Panc1 (cell line): ENCODE results near the gene EHMT2. TPM values are rescaled to one million over a fixed set of nuclear protein-coding genes. Genes with fewer than 3 reads are reported as not detected.
A peak's percentile ranks its signal among the peaks of the same experiment; 100 is the strongest.

Experiments
- ATAC-seq: fragments of 200-7000 bp; cut with Tn5 transposase; 2 replicates; pipeline ENCODE4 v1.9.1; 2020; ENCODE audit warnings: mild to moderate bottlenecking, moderate library complexity
- BruUV-seq: library from RNA; stranded (reverse); fragments of 400-500 nt; replicated peaks from 2 replicates; lab custom pipeline; 2021; lab: Mats Ljungman, UMichigan
- CTCF ChIA-PET: fragments of 300-600 bp; sonication (Branson Sonifier 250); formaldehyde crosslinking; loops from one replicate; lab custom pipeline; 2022; ENCODE audit warnings: antibody characterized with exemption; lab: Charles Lee
- POLR2A ChIA-PET: fragments of 300-600 bp; sonication (Branson Sonifier 250); formaldehyde crosslinking; loops from one replicate; lab custom pipeline; 2022; ENCODE audit warnings: antibody characterized with exemption; lab: Charles Lee
- DNase-seq: peaks from one replicate; pipeline ENCODE4 v3.0.0-alpha.2; 2010; ENCODE audit warnings: low read depth, low spot score
- H3K27ac ChIP-seq: 2 replicates; pipeline ENCODE4 v1.5.1; 2011; ENCODE audit warnings: mild to moderate bottlenecking, low read length, inconsistent platforms
- H3K27me3 ChIP-seq: fragments of 200-500 bp; sonication (Bioruptor generic); 2 replicates; pipeline ENCODE4 v1.6.0; 2014; ENCODE audit warnings: low read length, inconsistent platforms; ENCODE audit not compliant: control insufficient read depth, insufficient read depth
- H3K36me3 ChIP-seq: fragments of 200-500 bp; sonication (Bioruptor generic); 2 replicates; pipeline ENCODE4 v1.5.1; 2014; ENCODE audit warnings: inconsistent platforms, mild to moderate bottlenecking, low read length, moderate library complexity; ENCODE audit not compliant: control insufficient read depth, insufficient read depth
- H3K4me1 ChIP-seq: 2 replicates; pipeline ENCODE4 v1.5.1; 2011; ENCODE audit warnings: inconsistent platforms, mild to moderate bottlenecking, low read length, moderate library complexity; ENCODE audit not compliant: control insufficient read depth, insufficient read depth
- H3K4me3 ChIP-seq, 2 experiments: 2 replicates each; pipeline ENCODE4 v1.5.1; 2011 to 2012; ENCODE audit warnings: low read depth in 2 of 2, low read length in 2 of 2, mild to moderate bottlenecking in 2 of 2, inconsistent platforms in 1 of 2, moderate library complexity in 1 of 2
- H3K9me3 ChIP-seq: fragments of 200-500 bp; sonication (Bioruptor generic); 2 replicates; pipeline ENCODE4 v1.5.1; 2014; ENCODE audit warnings: low read depth, mild to moderate bottlenecking, inconsistent platforms, low read length, moderate library complexity; ENCODE audit not compliant: control insufficient read depth, insufficient read depth
- POLR2AphosphoS5 ChIP-seq: IDR thresholded peaks from 2 replicates; pipeline ENCODE4 v1.6.1; 2012; ENCODE audit warnings: mild to moderate bottlenecking, low read depth, low read length, moderate library complexity
- SIN3A ChIP-seq: IDR thresholded peaks from 2 replicates; pipeline ENCODE4 v1.6.1; 2012; ENCODE audit warnings: low read depth, mild to moderate bottlenecking, low read length, moderate library complexity, borderline replicate concordance; ENCODE audit not compliant: insufficient read depth
- TCF7L2 ChIP-seq: IDR thresholded peaks from 2 replicates; pipeline ENCODE4 v1.6.1; 2011; ENCODE audit warnings: mild to moderate bottlenecking, low read depth, low read length, inconsistent platforms
- in situ Hi-C: cut with HindIII; loops from 2 replicates; pipeline ENCODE4 v1.10.0; 2016; ENCODE audit warnings: low sequenced_read_pairs, low pct_unique_long_range_greater_than_20kb
- intact Hi-C: fragments of 100-400 bp; cut with micrococcal nuclease; formaldehyde crosslinking; loops from one replicate; pipeline ENCODE4 v1.10.0; 2022; ENCODE audit not compliant: unreplicated experiment
- total RNA-seq: library from RNA; stranded (reverse); gene quantifications from one replicate; pipeline ENCODE4 v1.2.1, GENCODE V29; 2021; ENCODE audit not compliant: unreplicated experiment
- TF ChIP-seq, protein P1 (sequence below): fragments of 450-650 bp; IDR thresholded peaks from 2 replicates; pipeline ENCODE4 v1.5.1; 2017; ENCODE audit warnings: mild to moderate bottlenecking
- TF ChIP-seq, protein P2 (sequence below), 2 experiments: IDR thresholded peaks; 2 replicates each; pipeline ENCODE4 v1.6.1; 2011 to 2012; ENCODE audit warnings: low read depth in 2 of 2, control low read depth in 1 of 2, low read length in 1 of 2, mild to moderate bottlenecking in 1 of 2, moderate library complexity in 1 of 2; ENCODE audit not compliant: insufficient read depth in 1 of 2

Gene EHMT2
- total RNA-seq, 1 experiment from 2014 or later, result 60.4 TPM

DNA sequence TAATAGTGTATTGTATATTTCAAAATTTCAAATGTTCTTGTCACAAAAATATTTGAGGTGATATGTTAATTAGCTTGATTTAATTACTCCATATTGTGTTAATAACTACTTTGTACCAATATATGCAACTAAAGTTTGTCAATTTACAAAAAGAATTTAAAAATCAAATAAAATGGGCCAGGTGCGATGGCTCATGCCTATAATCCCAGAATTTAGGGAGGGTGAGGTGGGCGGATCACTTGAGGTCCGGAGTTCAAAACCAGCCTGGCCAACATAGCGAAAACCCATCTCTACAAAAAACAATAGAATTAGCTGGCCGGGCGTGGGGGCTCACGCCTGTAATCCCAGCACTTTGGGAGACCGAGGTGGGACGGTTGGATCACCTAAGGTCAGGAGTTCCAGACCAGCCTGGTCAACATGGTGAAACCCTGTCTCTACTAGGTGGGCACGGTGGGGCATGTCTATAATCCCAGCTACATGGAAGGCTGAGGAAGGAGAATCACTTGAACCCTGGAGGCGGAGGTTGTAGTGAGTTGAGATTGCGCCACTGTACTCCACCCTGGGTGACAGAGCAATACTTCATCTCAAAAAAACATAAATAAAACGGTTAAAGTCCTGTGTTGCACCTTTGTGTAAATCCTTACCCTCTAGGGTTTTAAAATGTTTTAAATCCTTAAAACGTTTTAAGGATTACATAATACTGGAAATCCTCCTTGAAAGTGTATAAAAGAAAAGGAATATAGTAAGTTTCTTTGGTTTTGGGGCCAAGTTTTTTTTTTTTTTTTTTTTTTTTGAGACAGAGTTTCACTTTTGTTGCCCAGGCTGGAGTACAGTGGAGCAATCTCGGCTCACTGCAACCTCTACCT is 65.9 kb downstream of the EHMT2 start:
- no peak for ATAC-seq
- in situ Hi-C loops (no loop called here), intact Hi-C loops (loop anchor here (5.0 to 10.0 kb wide), 2 partner anchors 97 to 149 kb away; partner anchors contain the start of genes CLIC1 and LY6G5C)
- H3K27ac ChIP-seq, result peak overlapping the region; percentile 62
- H3K36me3 ChIP-seq, result 0 out of 2 replicates have a peak, but pooled peaks cover 2% of the 10 kb centered on the region
- CTCF ChIA-PET, result interaction anchor here (0.6 to 0.7 kb wide), 3 partner anchors 10 to 62 kb away, joined by 3 to 7 read pairs (median 5); no protein-coding TSS in a partner anchor
- no peak for DNase-seq
- H3K4me1 ChIP-seq, result peaks cover 13% of the 10 kb centered on the region
- POLR2A ChIA-PET, result interaction anchor here (0.6 to 0.7 kb wide), 2 partner anchors 34 to 36 kb away, joined by 3 to 20 read pairs; no protein-coding TSS in a partner anchor
- H3K4me3 ChIP-seq, result peak overlapping the region; percentile 92 to 93
- H3K9me3 ChIP-seq, result no peaks in the 10 kb centered on the region
- BruUV-seq, result no TSS peak
- H3K27me3 ChIP-seq, result no peaks in the 10 kb centered on the region
- TF ChIP-seq, protein P1, sequence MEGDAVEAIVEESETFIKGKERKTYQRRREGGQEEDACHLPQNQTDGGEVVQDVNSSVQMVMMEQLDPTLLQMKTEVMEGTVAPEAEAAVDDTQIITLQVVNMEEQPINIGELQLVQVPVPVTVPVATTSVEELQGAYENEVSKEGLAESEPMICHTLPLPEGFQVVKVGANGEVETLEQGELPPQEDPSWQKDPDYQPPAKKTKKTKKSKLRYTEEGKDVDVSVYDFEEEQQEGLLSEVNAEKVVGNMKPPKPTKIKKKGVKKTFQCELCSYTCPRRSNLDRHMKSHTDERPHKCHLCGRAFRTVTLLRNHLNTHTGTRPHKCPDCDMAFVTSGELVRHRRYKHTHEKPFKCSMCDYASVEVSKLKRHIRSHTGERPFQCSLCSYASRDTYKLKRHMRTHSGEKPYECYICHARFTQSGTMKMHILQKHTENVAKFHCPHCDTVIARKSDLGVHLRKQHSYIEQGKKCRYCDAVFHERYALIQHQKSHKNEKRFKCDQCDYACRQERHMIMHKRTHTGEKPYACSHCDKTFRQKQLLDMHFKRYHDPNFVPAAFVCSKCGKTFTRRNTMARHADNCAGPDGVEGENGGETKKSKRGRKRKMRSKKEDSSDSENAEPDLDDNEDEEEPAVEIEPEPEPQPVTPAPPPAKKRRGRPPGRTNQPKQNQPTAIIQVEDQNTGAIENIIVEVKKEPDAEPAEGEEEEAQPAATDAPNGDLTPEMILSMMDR, result no peak
- TF ChIP-seq, protein P2, sequence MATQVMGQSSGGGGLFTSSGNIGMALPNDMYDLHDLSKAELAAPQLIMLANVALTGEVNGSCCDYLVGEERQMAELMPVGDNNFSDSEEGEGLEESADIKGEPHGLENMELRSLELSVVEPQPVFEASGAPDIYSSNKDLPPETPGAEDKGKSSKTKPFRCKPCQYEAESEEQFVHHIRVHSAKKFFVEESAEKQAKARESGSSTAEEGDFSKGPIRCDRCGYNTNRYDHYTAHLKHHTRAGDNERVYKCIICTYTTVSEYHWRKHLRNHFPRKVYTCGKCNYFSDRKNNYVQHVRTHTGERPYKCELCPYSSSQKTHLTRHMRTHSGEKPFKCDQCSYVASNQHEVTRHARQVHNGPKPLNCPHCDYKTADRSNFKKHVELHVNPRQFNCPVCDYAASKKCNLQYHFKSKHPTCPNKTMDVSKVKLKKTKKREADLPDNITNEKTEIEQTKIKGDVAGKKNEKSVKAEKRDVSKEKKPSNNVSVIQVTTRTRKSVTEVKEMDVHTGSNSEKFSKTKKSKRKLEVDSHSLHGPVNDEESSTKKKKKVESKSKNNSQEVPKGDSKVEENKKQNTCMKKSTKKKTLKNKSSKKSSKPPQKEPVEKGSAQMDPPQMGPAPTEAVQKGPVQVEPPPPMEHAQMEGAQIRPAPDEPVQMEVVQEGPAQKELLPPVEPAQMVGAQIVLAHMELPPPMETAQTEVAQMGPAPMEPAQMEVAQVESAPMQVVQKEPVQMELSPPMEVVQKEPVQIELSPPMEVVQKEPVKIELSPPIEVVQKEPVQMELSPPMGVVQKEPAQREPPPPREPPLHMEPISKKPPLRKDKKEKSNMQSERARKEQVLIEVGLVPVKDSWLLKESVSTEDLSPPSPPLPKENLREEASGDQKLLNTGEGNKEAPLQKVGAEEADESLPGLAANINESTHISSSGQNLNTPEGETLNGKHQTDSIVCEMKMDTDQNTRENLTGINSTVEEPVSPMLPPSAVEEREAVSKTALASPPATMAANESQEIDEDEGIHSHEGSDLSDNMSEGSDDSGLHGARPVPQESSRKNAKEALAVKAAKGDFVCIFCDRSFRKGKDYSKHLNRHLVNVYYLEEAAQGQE (IDR thresholded peaks at IDR 0.05; ENCODE audit: insufficient read depth in 1 of 2, low read depth in 2 of 2, low read length in 1 of 2), result no peak
- no peak for TF ChIP-seq POLR2AphosphoS5
- no peak for TF ChIP-seq TCF7L2
- TF ChIP-seq SIN3A, result no peak

DNA sequence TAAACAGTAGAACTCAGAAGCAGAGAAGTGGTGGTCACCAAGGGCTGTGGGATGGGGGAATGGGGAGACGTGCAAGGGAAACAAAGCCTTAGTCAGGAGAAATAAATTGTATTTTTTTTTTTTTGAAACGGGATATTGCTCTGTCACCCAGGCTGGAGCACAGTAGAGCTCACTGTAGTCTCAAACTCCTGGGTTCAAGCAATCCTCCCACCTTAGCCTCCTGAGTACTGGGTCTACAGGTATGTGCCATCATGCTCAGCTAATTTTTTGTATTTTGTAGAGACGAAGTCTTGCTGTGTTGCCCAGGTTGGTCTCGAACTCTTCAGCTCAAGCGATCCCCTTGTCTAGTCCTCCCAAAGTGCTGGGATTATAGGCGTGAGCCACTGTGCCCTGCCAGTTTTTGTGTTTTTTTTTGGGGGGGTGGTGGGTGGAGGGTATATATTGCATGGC is 66.6 kb downstream of the EHMT2 start:
- no peaks in the 10 kb centered on the region for H3K27me3 ChIP-seq
- peak overlapping the region; percentile 92 to 93 for H3K4me3 ChIP-seq
- ChIA-PET POLR2A (interaction anchor here (0.6 kb wide), 2 partner anchors 34 to 131 kb away, joined by 3 to 5 read pairs; no protein-coding TSS in a partner anchor), CTCF (interaction anchor here (0.6 to 0.7 kb wide), 3 partner anchors 11 to 61 kb away, joined by 3 to 7 read pairs (median 5); no protein-coding TSS in a partner anchor)
- intact Hi-C loops (loop anchor here (5.0 to 10.0 kb wide), 2 partner anchors 96 to 149 kb away; partner anchors contain the start of genes CLIC1 and LY6G5C), in situ Hi-C loops (no loop called here)
- no TSS peak for BruUV-seq
- H3K4me1 ChIP-seq, result peaks cover 17% of the 10 kb centered on the region
- H3K9me3 ChIP-seq, result no peaks in the 10 kb centered on the region
- ATAC-seq, result no peak
- TF ChIP-seq, protein P1, result no peak
- TF ChIP-seq POLR2AphosphoS5, result no peak
- no peak for TF ChIP-seq TCF7L2
- no peak for TF ChIP-seq SIN3A
- TF ChIP-seq, protein P2 (IDR thresholded peaks at IDR 0.05; ENCODE audit: insufficient read depth in 1 of 2, low read depth in 2 of 2, low read length in 1 of 2), result no peak
- H3K27ac ChIP-seq, result peak overlapping the region; percentile 62
- DNase-seq, result no peak
- H3K36me3 ChIP-seq, result no peaks in the 10 kb centered on the region
